Ovary (tissue), 3 donors: ENCODE results near the gene LMTK3.
"Not testable (repeated sequence)": the region's sequence is repeated elsewhere in the genome, so short reads cannot be mapped to it uniquely, and the experiment has no call there.

ENCODE experiments used
- EP300 ChIP-seq: sonication (generic); formaldehyde crosslinking; IDR thresholded peaks from one replicate; pipeline ENCODE4 v1.6.1; 2017; ENCODE audit warnings: antibody characterized with exemption
- TF ChIP-seq, protein P1 (sequence below), 3 donors: fragments of 450-650 bp in 2 of 3; fragments of 200-600 bp in 1 of 3; IDR thresholded peaks; one replicate each; pipeline versions ENCODE4 v1.5.1 to v1.8.0; 2016 to 2022; ENCODE audit warnings: antibody characterized with exemption in 3 of 3, mild to moderate bottlenecking in 1 of 3
- donor health status: DM: no; HTN: no; CAD: no.

GRCh38 chr19:48538057-48538456, 26.4 kb upstream of the LMTK3 start:
- TF ChIP-seq, protein P1, sequence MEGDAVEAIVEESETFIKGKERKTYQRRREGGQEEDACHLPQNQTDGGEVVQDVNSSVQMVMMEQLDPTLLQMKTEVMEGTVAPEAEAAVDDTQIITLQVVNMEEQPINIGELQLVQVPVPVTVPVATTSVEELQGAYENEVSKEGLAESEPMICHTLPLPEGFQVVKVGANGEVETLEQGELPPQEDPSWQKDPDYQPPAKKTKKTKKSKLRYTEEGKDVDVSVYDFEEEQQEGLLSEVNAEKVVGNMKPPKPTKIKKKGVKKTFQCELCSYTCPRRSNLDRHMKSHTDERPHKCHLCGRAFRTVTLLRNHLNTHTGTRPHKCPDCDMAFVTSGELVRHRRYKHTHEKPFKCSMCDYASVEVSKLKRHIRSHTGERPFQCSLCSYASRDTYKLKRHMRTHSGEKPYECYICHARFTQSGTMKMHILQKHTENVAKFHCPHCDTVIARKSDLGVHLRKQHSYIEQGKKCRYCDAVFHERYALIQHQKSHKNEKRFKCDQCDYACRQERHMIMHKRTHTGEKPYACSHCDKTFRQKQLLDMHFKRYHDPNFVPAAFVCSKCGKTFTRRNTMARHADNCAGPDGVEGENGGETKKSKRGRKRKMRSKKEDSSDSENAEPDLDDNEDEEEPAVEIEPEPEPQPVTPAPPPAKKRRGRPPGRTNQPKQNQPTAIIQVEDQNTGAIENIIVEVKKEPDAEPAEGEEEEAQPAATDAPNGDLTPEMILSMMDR (IDR thresholded peaks at IDR 0.05) = not testable (repeated sequence)
- TF ChIP-seq EP300 = not testable (repeated sequence)
